H9 (cell line): ENCODE measurements around the gene CTCFL. TPM values are rescaled to one million over a fixed set of nuclear protein-coding genes. Genes with fewer than 3 reads are reported as not detected.

Experiments
- DNase-seq: peaks from one replicate; pipeline ENCODE4 v3.0.0-alpha.2; 2017
- H2AFZ ChIP-seq: one replicate; pipeline ENCODE4 v1.6.1; 2013; ENCODE audit warnings: mild to moderate bottlenecking, low read length, control low read depth, moderate library complexity
- H2AK5ac ChIP-seq: 2 replicates; pipeline ENCODE4 v1.6.1; 2013; ENCODE audit warnings: low read length, control low read depth, mixed read lengths; ENCODE audit not compliant: insufficient read length
- H2BK120ac ChIP-seq: one replicate; pipeline ENCODE4 v1.6.1; 2013; ENCODE audit warnings: low read depth, mild to moderate bottlenecking, low read length, control low read depth, inconsistent platforms; ENCODE audit not compliant: poor library complexity, severe bottlenecking
- H2BK12ac ChIP-seq: 2 replicates; pipeline ENCODE4 v1.6.1; 2013; ENCODE audit warnings: low read length, control low read depth, mixed read lengths, low read depth; ENCODE audit not compliant: insufficient read length
- H2BK15ac ChIP-seq: 2 replicates; pipeline ENCODE4 v1.6.1; 2013; ENCODE audit warnings: low read depth, low read length, control low read depth
- H2BK20ac ChIP-seq: one replicate; pipeline ENCODE4 v1.6.1; 2013; ENCODE audit warnings: low read depth, mild to moderate bottlenecking, low read length, control low read depth, inconsistent platforms; ENCODE audit not compliant: poor library complexity, severe bottlenecking
- H2BK5ac ChIP-seq: 2 replicates; pipeline ENCODE4 v1.6.1; 2013; ENCODE audit warnings: low read length, control low read depth, mixed read lengths; ENCODE audit not compliant: insufficient read length
- H3K14ac ChIP-seq: 2 replicates; pipeline ENCODE4 v1.6.1; 2013; ENCODE audit warnings: low read length, control low read depth; ENCODE audit not compliant: insufficient read depth
- H3K18ac ChIP-seq: 2 replicates; pipeline ENCODE4 v1.6.1; 2013; ENCODE audit warnings: low read depth, mild to moderate bottlenecking, mixed read lengths, low read length, control low read depth; ENCODE audit not compliant: insufficient read length
- H3K23ac ChIP-seq: 2 replicates; pipeline ENCODE4 v1.6.1; 2013; ENCODE audit warnings: low read length, control low read depth, mixed read lengths, low read depth; ENCODE audit not compliant: insufficient read length
- H3K23me2 ChIP-seq: 2 replicates; pipeline ENCODE4 v1.6.1; 2013; ENCODE audit warnings: low read depth, mild to moderate bottlenecking, mixed read lengths, low read length, control low read depth; ENCODE audit not compliant: insufficient read length, poor library complexity, severe bottlenecking
- H3K27ac ChIP-seq: 2 replicates; pipeline ENCODE4 v1.5.1; 2013; ENCODE audit warnings: low read length, control low read depth, mixed read lengths, low read depth; ENCODE audit not compliant: insufficient read length
- H3K27me3 ChIP-seq: 2 replicates; pipeline ENCODE4 v1.6.1; 2013; ENCODE audit warnings: low read length, control low read depth, inconsistent platforms; ENCODE audit not compliant: insufficient read depth
- H3K4ac ChIP-seq: 2 replicates; pipeline ENCODE4 v1.6.1; 2013; ENCODE audit warnings: low read depth, mild to moderate bottlenecking, control low read depth, inconsistent platforms, low read length, moderate library complexity
- H3K4me1 ChIP-seq: 2 replicates; pipeline ENCODE4 v1.6.1; 2013; ENCODE audit warnings: low read length, control low read depth, inconsistent platforms; ENCODE audit not compliant: insufficient read depth
- H3K4me2 ChIP-seq: 2 replicates; pipeline ENCODE4 v1.6.1; 2013; ENCODE audit warnings: low read length, control low read depth, mixed read lengths; ENCODE audit not compliant: insufficient read length, insufficient read depth
- H3K56ac ChIP-seq: 2 replicates; pipeline ENCODE4 v1.6.1; 2013; ENCODE audit warnings: low read depth, mild to moderate bottlenecking, mixed read lengths, low read length, control low read depth; ENCODE audit not compliant: insufficient read length
- H3K79me1 ChIP-seq: 2 replicates; pipeline ENCODE4 v1.6.1; 2013; ENCODE audit warnings: low read depth, mild to moderate bottlenecking, moderate library complexity, low read length, control low read depth, inconsistent platforms; ENCODE audit not compliant: insufficient read depth, poor library complexity, severe bottlenecking
- H3K79me2 ChIP-seq: 2 replicates; pipeline ENCODE4 v1.6.1; 2013; ENCODE audit warnings: low read length, control low read depth, inconsistent platforms; ENCODE audit not compliant: insufficient read depth
- H3K9ac ChIP-seq: 2 replicates; pipeline ENCODE4 v1.6.1; 2013; ENCODE audit warnings: low read length, control low read depth, mixed read lengths; ENCODE audit not compliant: insufficient read length; ENCODE audit errors: extremely low read depth
- H3K9me3 ChIP-seq: one replicate; pipeline ENCODE4 v1.6.1; 2013; ENCODE audit warnings: low read depth, low read length, inconsistent platforms; ENCODE audit not compliant: control insufficient read depth
- H3T11ph ChIP-seq: one replicate; pipeline ENCODE4 v1.6.1; 2013; ENCODE audit warnings: mild to moderate bottlenecking, low read length, control low read depth, inconsistent platforms
- H4K20me1 ChIP-seq: one replicate; pipeline ENCODE4 v1.6.1; 2013; ENCODE audit not compliant: control insufficient read depth, insufficient read length, insufficient read depth
- H4K5ac ChIP-seq: 2 replicates; pipeline ENCODE4 v1.6.1; 2013; ENCODE audit warnings: low read depth, mild to moderate bottlenecking, mixed read lengths, low read length, control low read depth; ENCODE audit not compliant: insufficient read length
- H4K8ac ChIP-seq: replicated peaks from 2 replicates; pipeline ENCODE4 v1.6.1; 2013; ENCODE audit warnings: low read length, control low read depth, mixed read lengths, low read depth; ENCODE audit not compliant: insufficient read length
- H4K91ac ChIP-seq: 2 replicates; pipeline ENCODE4 v1.6.1; 2013; ENCODE audit warnings: low read depth, mild to moderate bottlenecking, moderate library complexity, mixed read lengths, low read length, control low read depth; ENCODE audit not compliant: insufficient read length
- H3K27ac Mint-ChIP-seq, 3 experiments: 2 replicates in 2 of 3; 3 replicates in 1 of 3; pipeline ENCODE4 v1.8.0; 2020 to 2021; ENCODE audit warnings: mixed read lengths in 3 of 3, mild to moderate bottlenecking in 1 of 3, moderate library complexity in 1 of 3
- H3K27me3 Mint-ChIP-seq: 2 replicates; pipeline ENCODE4 v1.8.0; 2021; ENCODE audit warnings: low read depth, mild to moderate bottlenecking, moderate library complexity, mixed read lengths
- H3K36me3 Mint-ChIP-seq, 3 experiments: 2 replicates in 2 of 3; 3 replicates in 1 of 3; pipeline ENCODE4 v1.8.0; 2020 to 2021; ENCODE audit warnings: low read depth in 3 of 3, mixed read lengths in 3 of 3; ENCODE audit not compliant: insufficient read depth in 1 of 3
- H3K4me1 Mint-ChIP-seq, 2 experiments: 2 replicates each; pipeline ENCODE4 v1.8.0; 2020; ENCODE audit warnings: mixed read lengths in 2 of 2
- H3K4me3 Mint-ChIP-seq, 2 experiments: 2 replicates in 1 of 2; 3 replicates in 1 of 2; pipeline ENCODE4 v1.8.0; 2020 to 2021; ENCODE audit warnings: mild to moderate bottlenecking in 2 of 2, mixed read lengths in 2 of 2, moderate library complexity in 1 of 2
- H3K9me3 Mint-ChIP-seq, 2 experiments: 2 replicates in 1 of 2; 3 replicates in 1 of 2; pipeline ENCODE4 v1.8.0; 2020; ENCODE audit warnings: mild to moderate bottlenecking in 2 of 2, mixed read lengths in 2 of 2, moderate library complexity in 1 of 2
- CTCF ChIP-seq: fragments of 200-600 bp; sonication (generic); conservative IDR thresholded peaks from 3 replicates; pipeline ENCODE4 v1.8.0; 2021; ENCODE audit warnings: antibody characterized with exemption, mild to moderate bottlenecking
- whole genome bisulfite sequencing: extraction: QIAGEN DNeasy Blood & Tissue Kit; methylation state at CpG from one replicate; pipeline ENCODE4 v1.1.7; 2013; ENCODE audit warnings: missing lambda C conversion rate, low lambda C conversion rate, mixed read lengths; ENCODE audit not compliant: insufficient read length; ENCODE audit errors: extremely low coverage; 5-methylcytosine and 5-hydroxymethylcytosine counted together
- total RNA-seq: library from RNA; stranded (reverse); gene quantifications from 2 replicates; pipeline ENCODE4 v1.2.1, GENCODE V29; 2021

The CTCFL gene
- total RNA-seq, 1 experiment from 2014 or later: 0.90 TPM

- DNase-seq: no peak
- H2AFZ ChIP-seq: no peak overlapping the region
- H4K8ac ChIP-seq: no peak overlapping the region
- H2BK20ac ChIP-seq: no peak overlapping the region
- Mint-ChIP-seq H3K4me3 (no peak overlapping the region), H3K36me3 (no peaks in the 10 kb centered on the region), H3K27me3 (no peaks in the 10 kb centered on the region; the same call in 1 of the 2 replicates), H3K4me1 (peaks cover 35 to 38% of the 10 kb centered on the region in 2 experiments), H3K9me3 (no peaks in the 10 kb centered on the region), H3K27ac (no peak overlapping the region)
- H3K9ac ChIP-seq: no peak overlapping the region
- no peak overlapping the region for H3K4ac ChIP-seq
- H3T11ph ChIP-seq: no peak overlapping the region
- no peak overlapping the region for H2AK5ac ChIP-seq
- H4K5ac ChIP-seq: no peak overlapping the region
- TF ChIP-seq CTCF: no peak
- H4K20me1 ChIP-seq: no peaks in the 10 kb centered on the region
- no peak overlapping the region for H2BK15ac ChIP-seq
- H3K27me3 ChIP-seq: no peaks in the 10 kb centered on the region
- H3K79me1 ChIP-seq: no peaks in the 10 kb centered on the region
- no peak overlapping the region for H3K27ac ChIP-seq
- no peak overlapping the region for H2BK12ac ChIP-seq
- no peaks in the 10 kb centered on the region for H3K23me2 ChIP-seq
- H3K23ac ChIP-seq: no peak overlapping the region
- H3K4me1 ChIP-seq: peaks cover 6% of the 10 kb centered on the region; the same call in 1 of the 2 replicates
- H3K79me2 ChIP-seq: no peaks in the 10 kb centered on the region
- H4K91ac ChIP-seq: no peak overlapping the region
- no peaks in the 10 kb centered on the region for H3K9me3 ChIP-seq
- no peak overlapping the region for H2BK5ac ChIP-seq
- H3K14ac ChIP-seq: no peak overlapping the region
- WGBS: no CpG with 5 or more reads among the region's 1 CpG
- H3K56ac ChIP-seq: no peak overlapping the region
- no peak overlapping the region for H2BK120ac ChIP-seq
- H3K18ac ChIP-seq: no peak overlapping the region
- no peak overlapping the region for H3K4me2 ChIP-seq
Measured at GRCh38 chr20:57513199-57513598, 11.7 kb downstream of the CTCFL start.
